ENCODE results near the gene SPRED3.

DNA sequence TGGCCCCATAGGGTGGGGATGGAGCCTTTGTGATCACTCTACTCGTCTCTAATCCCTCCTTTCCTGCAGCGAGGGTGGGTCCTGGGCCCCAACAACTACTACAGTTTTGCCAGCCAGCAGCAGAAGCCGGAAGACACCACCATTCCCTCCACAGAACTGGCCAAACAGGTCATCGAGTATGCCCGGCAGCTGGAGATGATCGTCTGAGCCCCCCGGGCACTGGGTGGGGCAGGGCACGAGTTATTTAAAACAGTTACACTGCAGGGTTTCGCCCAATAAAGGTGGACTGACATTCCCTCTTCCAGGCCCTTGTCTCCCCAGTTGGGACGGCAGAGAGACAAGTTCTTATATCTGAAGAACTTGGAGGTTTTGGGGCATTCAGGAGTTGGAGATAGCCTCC is 5.3 kb upstream of the SPRED3 start:
- TF ChIP-seq, protein P1, sequence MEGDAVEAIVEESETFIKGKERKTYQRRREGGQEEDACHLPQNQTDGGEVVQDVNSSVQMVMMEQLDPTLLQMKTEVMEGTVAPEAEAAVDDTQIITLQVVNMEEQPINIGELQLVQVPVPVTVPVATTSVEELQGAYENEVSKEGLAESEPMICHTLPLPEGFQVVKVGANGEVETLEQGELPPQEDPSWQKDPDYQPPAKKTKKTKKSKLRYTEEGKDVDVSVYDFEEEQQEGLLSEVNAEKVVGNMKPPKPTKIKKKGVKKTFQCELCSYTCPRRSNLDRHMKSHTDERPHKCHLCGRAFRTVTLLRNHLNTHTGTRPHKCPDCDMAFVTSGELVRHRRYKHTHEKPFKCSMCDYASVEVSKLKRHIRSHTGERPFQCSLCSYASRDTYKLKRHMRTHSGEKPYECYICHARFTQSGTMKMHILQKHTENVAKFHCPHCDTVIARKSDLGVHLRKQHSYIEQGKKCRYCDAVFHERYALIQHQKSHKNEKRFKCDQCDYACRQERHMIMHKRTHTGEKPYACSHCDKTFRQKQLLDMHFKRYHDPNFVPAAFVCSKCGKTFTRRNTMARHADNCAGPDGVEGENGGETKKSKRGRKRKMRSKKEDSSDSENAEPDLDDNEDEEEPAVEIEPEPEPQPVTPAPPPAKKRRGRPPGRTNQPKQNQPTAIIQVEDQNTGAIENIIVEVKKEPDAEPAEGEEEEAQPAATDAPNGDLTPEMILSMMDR (IDR thresholded peaks at IDR 0.05) = no peak
- no peak for TF ChIP-seq POLR2A (IDR thresholded peaks at IDR 0.05)

All from adrenal gland (tissue), 5 donors.